H1 (cell line): ENCODE data around the gene MGLL.

Source experiments
- ATF3 ChIP-seq: IDR thresholded peaks from 2 replicates; pipeline ENCODE4 v1.6.1; 2011; ENCODE audit warnings: low read depth, mild to moderate bottlenecking, low read length; ENCODE audit not compliant: insufficient read depth
- EZH2 ChIP-seq: fragments of 200-600 bp; sonication (generic); IDR thresholded peaks from 2 replicates; pipeline ENCODE4 v1.7.1; 2012; ENCODE audit warnings: low read depth, mild to moderate bottlenecking, moderate library complexity, low read length, inconsistent platforms; ENCODE audit not compliant: severe bottlenecking
- FOSL1 ChIP-seq: IDR thresholded peaks from 2 replicates; pipeline ENCODE4 v1.6.1; 2011; ENCODE audit warnings: mild to moderate bottlenecking, low read depth, low read length, moderate library complexity; ENCODE audit not compliant: insufficient read depth
- KDM1A ChIP-seq: fragments of 200-600, 300-600 bp; sonication (generic); IDR thresholded peaks from 2 replicates; pipeline ENCODE4 v1.7.1; 2016; ENCODE audit warnings: mild to moderate bottlenecking, low read length, borderline replicate concordance
- POLR2A ChIP-seq, 2 experiments: IDR thresholded peaks; 1 replicate in 1 of 2; 2 replicates in 1 of 2; pipeline ENCODE4 v1.6.1; 2011; ENCODE audit warnings: low read depth in 2 of 2, low read length in 2 of 2, mild to moderate bottlenecking in 2 of 2; ENCODE audit errors: control extremely low read depth in 1 of 2
- POLR2AphosphoS5 ChIP-seq: IDR thresholded peaks from 2 replicates; pipeline ENCODE4 v1.6.1; 2011; ENCODE audit warnings: low read depth, low read length
- RFX5 ChIP-seq: IDR thresholded peaks from 2 replicates; pipeline ENCODE4 v1.6.1; 2011; ENCODE audit warnings: low read depth, low read length, improper control_type of control experiment, borderline replicate concordance
- SIX5 ChIP-seq: IDR thresholded peaks from 2 replicates; pipeline ENCODE4 v1.6.1; 2011; ENCODE audit warnings: mild to moderate bottlenecking, low read depth, low read length
- SRF ChIP-seq: IDR thresholded peaks from 2 replicates; pipeline ENCODE4 v1.6.1; 2011; ENCODE audit warnings: mild to moderate bottlenecking, low read depth, low read length, moderate library complexity
- TAF7 ChIP-seq: optimal IDR thresholded peaks from 2 replicates; pipeline ENCODE3; 2011; ENCODE audit warnings: low read depth, mild to moderate bottlenecking, inconsistent platforms, low read length, moderate library complexity, borderline replicate concordance
- TBP ChIP-seq: IDR thresholded peaks from 2 replicates; pipeline ENCODE4 v1.6.1; 2011; ENCODE audit warnings: low read depth, low read length, improper control_type of control experiment
- TF ChIP-seq, protein P1 (sequence below), 3 experiments: IDR thresholded peaks; 1 replicate in 2 of 3; 2 replicates in 1 of 3; pipeline versions ENCODE4 v1.5.1 to v1.6.1; 2011; ENCODE audit warnings: low read length in 3 of 3, mild to moderate bottlenecking in 3 of 3, inconsistent platforms in 2 of 3, low read depth in 1 of 3, moderate library complexity in 1 of 3; ENCODE audit not compliant: insufficient read depth in 1 of 3; ENCODE audit errors: control extremely low read depth in 1 of 3
- TF ChIP-seq, protein P2 (sequence below): IDR thresholded peaks from 2 replicates; pipeline ENCODE4 v1.6.1; 2011; ENCODE audit warnings: low read length, improper control_type of control experiment

GRCh38 chr3:127785711-127786265 lies 36.5 kb downstream of the MGLL start:
- TF ChIP-seq, protein P1, sequence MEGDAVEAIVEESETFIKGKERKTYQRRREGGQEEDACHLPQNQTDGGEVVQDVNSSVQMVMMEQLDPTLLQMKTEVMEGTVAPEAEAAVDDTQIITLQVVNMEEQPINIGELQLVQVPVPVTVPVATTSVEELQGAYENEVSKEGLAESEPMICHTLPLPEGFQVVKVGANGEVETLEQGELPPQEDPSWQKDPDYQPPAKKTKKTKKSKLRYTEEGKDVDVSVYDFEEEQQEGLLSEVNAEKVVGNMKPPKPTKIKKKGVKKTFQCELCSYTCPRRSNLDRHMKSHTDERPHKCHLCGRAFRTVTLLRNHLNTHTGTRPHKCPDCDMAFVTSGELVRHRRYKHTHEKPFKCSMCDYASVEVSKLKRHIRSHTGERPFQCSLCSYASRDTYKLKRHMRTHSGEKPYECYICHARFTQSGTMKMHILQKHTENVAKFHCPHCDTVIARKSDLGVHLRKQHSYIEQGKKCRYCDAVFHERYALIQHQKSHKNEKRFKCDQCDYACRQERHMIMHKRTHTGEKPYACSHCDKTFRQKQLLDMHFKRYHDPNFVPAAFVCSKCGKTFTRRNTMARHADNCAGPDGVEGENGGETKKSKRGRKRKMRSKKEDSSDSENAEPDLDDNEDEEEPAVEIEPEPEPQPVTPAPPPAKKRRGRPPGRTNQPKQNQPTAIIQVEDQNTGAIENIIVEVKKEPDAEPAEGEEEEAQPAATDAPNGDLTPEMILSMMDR (IDR thresholded peaks at IDR 0.05; ENCODE audit: control extremely low read depth in 1 of 3, insufficient read depth in 1 of 3, low read depth in 1 of 3, low read length in 3 of 3): no peak
- TF ChIP-seq TBP (no peak), POLR2AphosphoS5 (no peak), SRF (no peak), KDM1A (no peak), POLR2A (IDR thresholded peaks at IDR 0.05; ENCODE audit: control extremely low read depth in 1 of 2, low read depth in 2 of 2, low read length in 2 of 2) (no peak), FOSL1 (no peak), ATF3 (no peak), TAF7 (no peak), EZH2 (no peak), SIX5 (no peak), RFX5 (no peak)
- TF ChIP-seq, protein P2, sequence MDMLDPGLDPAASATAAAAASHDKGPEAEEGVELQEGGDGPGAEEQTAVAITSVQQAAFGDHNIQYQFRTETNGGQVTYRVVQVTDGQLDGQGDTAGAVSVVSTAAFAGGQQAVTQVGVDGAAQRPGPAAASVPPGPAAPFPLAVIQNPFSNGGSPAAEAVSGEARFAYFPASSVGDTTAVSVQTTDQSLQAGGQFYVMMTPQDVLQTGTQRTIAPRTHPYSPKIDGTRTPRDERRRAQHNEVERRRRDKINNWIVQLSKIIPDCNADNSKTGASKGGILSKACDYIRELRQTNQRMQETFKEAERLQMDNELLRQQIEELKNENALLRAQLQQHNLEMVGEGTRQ: no peak
